Thyroid gland (tissue), 4 donors: ENCODE results near the gene DNAJC1.

Experiments used
- POLR2A ChIP-seq, 2 donors: fragments of 450-650 bp; IDR thresholded peaks; one replicate each; pipeline ENCODE4 v1.6.1; 2017; ENCODE audit warnings: antibody characterized with exemption in 2 of 2, mild to moderate bottlenecking in 2 of 2, moderate library complexity in 1 of 2
- TF ChIP-seq, protein P1 (sequence below), 6 experiments: fragments of 200-600 bp in 3 of 6; fragments of 450-650 bp in 3 of 6; sonication (generic) in 3 of 6; IDR thresholded peaks; one replicate each; pipeline ENCODE4 v1.5.1; 2016 to 2019; ENCODE audit warnings: antibody characterized with exemption in 6 of 6, mild to moderate bottlenecking in 2 of 6, inconsistent platforms in 1 of 6, moderate library complexity in 1 of 6

DNA sequence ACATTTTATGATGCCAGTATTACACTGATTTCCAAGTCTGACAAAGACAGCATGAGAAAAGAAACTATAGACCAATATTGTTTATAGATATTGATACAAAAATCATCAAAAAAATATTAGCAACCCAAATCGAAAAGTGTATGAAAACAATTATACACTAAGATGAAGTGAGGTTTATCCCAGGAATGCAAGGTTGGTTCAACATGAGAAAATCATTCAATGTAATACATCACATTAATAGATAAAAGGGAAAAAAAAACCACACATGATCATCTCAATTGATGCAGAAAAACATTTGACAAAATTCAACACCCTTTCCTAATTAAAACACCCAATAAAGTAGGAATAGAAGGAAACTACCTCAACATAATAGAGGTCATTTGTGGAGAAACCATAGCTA lies 153.9 kb downstream of the DNAJC1 start:
- TF ChIP-seq, protein P1, sequence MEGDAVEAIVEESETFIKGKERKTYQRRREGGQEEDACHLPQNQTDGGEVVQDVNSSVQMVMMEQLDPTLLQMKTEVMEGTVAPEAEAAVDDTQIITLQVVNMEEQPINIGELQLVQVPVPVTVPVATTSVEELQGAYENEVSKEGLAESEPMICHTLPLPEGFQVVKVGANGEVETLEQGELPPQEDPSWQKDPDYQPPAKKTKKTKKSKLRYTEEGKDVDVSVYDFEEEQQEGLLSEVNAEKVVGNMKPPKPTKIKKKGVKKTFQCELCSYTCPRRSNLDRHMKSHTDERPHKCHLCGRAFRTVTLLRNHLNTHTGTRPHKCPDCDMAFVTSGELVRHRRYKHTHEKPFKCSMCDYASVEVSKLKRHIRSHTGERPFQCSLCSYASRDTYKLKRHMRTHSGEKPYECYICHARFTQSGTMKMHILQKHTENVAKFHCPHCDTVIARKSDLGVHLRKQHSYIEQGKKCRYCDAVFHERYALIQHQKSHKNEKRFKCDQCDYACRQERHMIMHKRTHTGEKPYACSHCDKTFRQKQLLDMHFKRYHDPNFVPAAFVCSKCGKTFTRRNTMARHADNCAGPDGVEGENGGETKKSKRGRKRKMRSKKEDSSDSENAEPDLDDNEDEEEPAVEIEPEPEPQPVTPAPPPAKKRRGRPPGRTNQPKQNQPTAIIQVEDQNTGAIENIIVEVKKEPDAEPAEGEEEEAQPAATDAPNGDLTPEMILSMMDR (IDR thresholded peaks at IDR 0.05): no peak
- TF ChIP-seq POLR2A (IDR thresholded peaks at IDR 0.05): no peak
